Gastroesophageal sphincter (tissue), 4 donors: ENCODE data around the gene ABHD1. TPM values are rescaled to one million over a fixed set of nuclear protein-coding genes. Genes with fewer than 3 reads are reported as not detected.

ENCODE experiments used
- ATAC-seq: fragments of 150-250 bp; one replicate; pipeline ENCODE4 v1.9.1; 2016; ENCODE audit warnings: mild to moderate bottlenecking, moderate library complexity
- H3K27ac ChIP-seq, 4 donors: fragments of 200-600 bp; sonication (generic) in 3 of 4; 1 replicate in 3 of 4; 2 replicates in 1 of 4; pipeline ENCODE4 v1.5.1; 2016 to 2019
- H3K27me3 ChIP-seq: fragments of 200-600 bp; sonication (generic); one replicate; pipeline ENCODE4 v1.5.1; 2019
- H3K36me3 ChIP-seq, 2 donors: fragments of 200-600 bp; sonication (generic); one replicate each; pipeline ENCODE4 v1.5.1; 2019; ENCODE audit warnings: control low read depth in 1 of 2
- H3K4me1 ChIP-seq, 3 donors: fragments of 200-600 bp; sonication (generic); 1 replicate in 2 of 3; 2 replicates in 1 of 3; pipeline ENCODE4 v1.5.1; 2016 to 2019; ENCODE audit warnings: control low read depth in 2 of 3
- H3K4me3 ChIP-seq, 2 donors: fragments of 200-600 bp; sonication (generic); one replicate each; pipeline ENCODE4 v1.5.1; 2019; ENCODE audit warnings: mild to moderate bottlenecking in 1 of 2, moderate library complexity in 1 of 2
- H3K9me3 ChIP-seq, 3 donors: fragments of 200-600 bp; sonication (generic); one replicate each; pipeline ENCODE4 v1.5.1; 2017 to 2019; ENCODE audit warnings: control low read depth in 2 of 3
- CTCF ChIP-seq, 4 experiments: fragments of 200-600 bp in 2 of 4; fragments of 450-650 bp in 2 of 4; sonication (generic) in 1 of 4; IDR thresholded peaks; one replicate each; pipeline ENCODE4 v1.5.1; 2017 to 2019; ENCODE audit warnings: antibody characterized with exemption in 4 of 4, mild to moderate bottlenecking in 2 of 4, moderate library complexity in 2 of 4
- EP300 ChIP-seq: sonication (generic); formaldehyde crosslinking; IDR thresholded peaks from one replicate; pipeline ENCODE4 v1.6.1; 2017; ENCODE audit warnings: antibody characterized with exemption, mild to moderate bottlenecking
- POLR2A ChIP-seq, 2 donors: fragments of 450-650 bp; IDR thresholded peaks; one replicate each; pipeline ENCODE4 v1.6.1; 2017; ENCODE audit warnings: antibody characterized with exemption in 2 of 2, mild to moderate bottlenecking in 2 of 2, moderate library complexity in 1 of 2
- POLR2AphosphoS5 ChIP-seq: sonication (generic); formaldehyde crosslinking; IDR thresholded peaks from one replicate; pipeline ENCODE4 v1.6.1; 2017; ENCODE audit warnings: antibody characterized with exemption
- WGBS, 2 donors: methylation state at CpG; one replicate each; pipeline ENCODE4 v1.1.5; 2018; ENCODE audit warnings: low coverage in 1 of 2; 5-methylcytosine and 5-hydroxymethylcytosine counted together
- total RNA-seq, 4 donors: library from RNA; depleted of rRNA; stranded (reverse); fragments of >200 nt; gene quantifications; one replicate each; pipeline ENCODE4 v1.1.0, GENCODE V29; 2016

The ABHD1 gene
- total RNA-seq, 4 donors from 2014 or later: 1.5 TPM; not detected in 3

GRCh38 chr2:27085062-27085672 is 38.4 kb upstream of the ABHD1 start:
- Histone ChIP-seq H3K27ac (peak overlapping the region; percentile 79 to 98 (median 90)), H3K4me1 (peaks cover 6 to 83% (median 35%) of the 10 kb centered on the region in 3 donors), H3K27me3 (no peaks in the 10 kb centered on the region), H3K9me3 (no peaks in the 10 kb centered on the region), H3K4me3 (peak overlapping the region; percentile 58 to 65), H3K36me3 (peaks cover 0 to 19% of the 10 kb centered on the region in 2 donors)
- no peak for ATAC-seq
- 43 to 67% methylated on average over 1 to 3 of the region's 10 CpGs for WGBS, 2 donors
- TF ChIP-seq CTCF (IDR thresholded peaks at IDR 0.05) (no peak), POLR2AphosphoS5 (no peak), EP300 (no peak), POLR2A (IDR thresholded peaks at IDR 0.05) (no peak)

GRCh38 chr2:27085673-27086089 is 37.9 kb upstream of the ABHD1 start:
- peaks cover 0 to 19% of the 10 kb centered on the region in 2 donors for H3K36me3 ChIP-seq
- ATAC-seq: peak; percentile 60
- H3K9me3 ChIP-seq: no peaks in the 10 kb centered on the region
- H3K4me3 ChIP-seq: peak overlapping the region; percentile 58 to 65
- TF ChIP-seq CTCF (IDR thresholded peaks at IDR 0.05) (peak in 3 of 4 experiments; percentile 33 to 84 (median 48)), POLR2AphosphoS5 (peak; percentile 69), EP300 (no peak), POLR2A (IDR thresholded peaks at IDR 0.05) (peak in 1 of 2 donors; percentile 31)
- no peaks in the 10 kb centered on the region for H3K27me3 ChIP-seq
- no CpG with 5 or more reads among the region's 38 CpGs for WGBS, 2 donors
- peaks cover 6 to 78% (median 30%) of the 10 kb centered on the region in 3 donors for H3K4me1 ChIP-seq
- peak overlapping the region; percentile 79 to 98 (median 90) for H3K27ac ChIP-seq

GRCh38 chr2:27086090-27086723 is 37.4 kb upstream of the ABHD1 start:
- peaks cover 6 to 73% (median 28%) of the 10 kb centered on the region in 3 donors for H3K4me1 ChIP-seq

GRCh38 chr2:27086724-27087593 is 36.7 kb upstream of the ABHD1 start, which contains the start of gene KHK:
TSS of gene KHK (plus strand) at chr2:27086772. CDS start at chr2:27087260, 488 bp downstream.
- TF ChIP-seq CTCF (IDR thresholded peaks at IDR 0.05): no peak
- no peak for TF ChIP-seq EP300
- TF ChIP-seq POLR2A (IDR thresholded peaks at IDR 0.05): no peak
- TF ChIP-seq POLR2AphosphoS5: peak; percentile 14
- H3K4me1 ChIP-seq: peaks cover 4 to 65% (median 20%) of the 10 kb centered on the region in 3 donors
- WGBS, 2 donors: 0 to 42% methylated on average over 4 to 10 of the region's 54 CpGs
- H3K36me3 ChIP-seq: peaks cover 0 to 15% of the 10 kb centered on the region in 2 donors
- peak; percentile 23 for ATAC-seq
- no peaks in the 10 kb centered on the region for H3K9me3 ChIP-seq
- peak within 1 kb of the TSS; percentile 79 to 98 (median 90) for H3K27ac ChIP-seq
- peak within 1 kb of the TSS; percentile 58 to 65 for H3K4me3 ChIP-seq
- no peaks in the 10 kb centered on the region for H3K27me3 ChIP-seq

More at GRCh38 chr2:27086090-27086723, 37.4 kb upstream of the ABHD1 start:
- Histone ChIP-seq H3K27me3 (no peaks in the 10 kb centered on the region), H3K4me3 (peak overlapping the region; percentile 58 to 65), H3K9me3 (no peaks in the 10 kb centered on the region), H3K36me3 (peaks cover 0 to 19% of the 10 kb centered on the region in 2 donors), H3K27ac (peak overlapping the region; percentile 79 to 98 (median 90))
- TF ChIP-seq POLR2AphosphoS5 (peak; percentile 80), CTCF (IDR thresholded peaks at IDR 0.05) (peak in 3 of 4 experiments; percentile 96 to 99 (median 98)), EP300 (no peak), POLR2A (IDR thresholded peaks at IDR 0.05) (peak; percentile 77 to 81)
- WGBS, 2 donors: 0% methylated on average over 15 of the region's 81 CpGs; no CpG with 5 or more reads in 1 of the 2 donors
- peak; percentile 95 for ATAC-seq
